SK-N-SH (cell line): ENCODE data around the gene IKZF2. TPM values are rescaled to one million over a fixed set of nuclear protein-coding genes. Genes with fewer than 3 reads are reported as not detected.

Experiments
- CTCF ChIA-PET: fragments of 300-600, 350-600 bp; formaldehyde crosslinking; extraction: SDS; loops from one replicate; lab custom pipeline; 2021; lab: Yijun Ruan, JAX
- POLR2A ChIA-PET: fragments of 350-600 bp; sonication (Branson Sonifier 250); formaldehyde crosslinking; extraction: SDS; loops from one replicate; lab custom pipeline; 2020; ENCODE audit warnings: antibody characterized with exemption, inconsistent platforms; lab: Yijun Ruan, JAX
- DNase-seq: peaks from one replicate; pipeline ENCODE4 v3.0.0; 2012
- H2AFZ ChIP-seq: fragments of 200-600 bp; sonication (generic); 2 replicates; pipeline ENCODE4 v1.8.1; 2016; ENCODE audit warnings: antibody characterized with exemption, mild to moderate bottlenecking, low read depth
- H3F3A ChIP-seq: fragments of 200-600 bp; sonication (generic); replicated peaks from 2 replicates; pipeline ENCODE3; 2016; ENCODE audit warnings: antibody characterized with exemption, mild to moderate bottlenecking; ENCODE audit not compliant: insufficient read depth
- H3K27ac ChIP-seq, 2 experiments: fragments of 200-500 bp in 1 of 2; fragments of 200-600 bp in 1 of 2; sonication (Bioruptor generic) in 1 of 2; sonication (generic), shearing (Covaris generic) in 1 of 2; 2 replicates each; pipeline versions ENCODE4 v1.5.1 to v1.6.1; 2014 to 2016; ENCODE audit warnings: low read depth in 2 of 2, inconsistent platforms in 1 of 2, low read length in 1 of 2, mild to moderate bottlenecking in 1 of 2, mixed read lengths in 1 of 2
- H3K27me3 ChIP-seq: fragments of 200-600 bp; sonication (generic), shearing (Covaris generic); 2 replicates; pipeline ENCODE4 v1.6.1; 2016; ENCODE audit warnings: mixed run types; ENCODE audit not compliant: insufficient read depth
- H3K36me3 ChIP-seq, 2 experiments: fragments of 200-500 bp in 1 of 2; fragments of 200-600 bp in 1 of 2; sonication (Bioruptor generic) in 1 of 2; sonication (generic) in 1 of 2; replicated peaks in 1 of 2; 2 replicates each; pipeline versions ENCODE3 to v1.5.1; 2014 to 2016; ENCODE audit warnings: low read length in 1 of 2, mild to moderate bottlenecking in 1 of 2; ENCODE audit not compliant: insufficient read depth in 2 of 2, control insufficient read depth in 1 of 2
- H3K4me1 ChIP-seq, 2 experiments: fragments of 200-500 bp in 1 of 2; fragments of 200-600 bp in 1 of 2; sonication (Bioruptor generic) in 1 of 2; sonication (generic), shearing (Covaris generic) in 1 of 2; 2 replicates each; pipeline versions ENCODE4 v1.5.1 to v1.6.1; 2014 to 2016; ENCODE audit warnings: low read depth in 1 of 2, low read length in 1 of 2, mixed run types in 1 of 2; ENCODE audit not compliant: insufficient read depth in 2 of 2, control insufficient read depth in 1 of 2
- H3K4me2 ChIP-seq: fragments of 200-600 bp; sonication (generic), shearing (Covaris generic); 2 replicates; pipeline ENCODE4 v1.6.1; 2017; ENCODE audit warnings: mixed run types
- H3K4me3 ChIP-seq, 2 experiments: fragments of 200-500 bp in 1 of 2; fragments of 200-600 bp in 1 of 2; sonication (Bioruptor generic) in 1 of 2; sonication (generic), shearing (Covaris generic) in 1 of 2; 2 replicates each; pipeline versions ENCODE4 v1.5.1 to v1.8.1; 2014 to 2016; ENCODE audit warnings: low read depth in 2 of 2, inconsistent platforms in 1 of 2, low read length in 1 of 2, mild to moderate bottlenecking in 1 of 2, mixed read lengths in 1 of 2, moderate library complexity in 1 of 2
- H3K79me2 ChIP-seq: fragments of 200-600 bp; sonication (generic); 2 replicates; pipeline ENCODE4 v1.8.1; 2017; ENCODE audit warnings: mild to moderate bottlenecking; ENCODE audit not compliant: insufficient read depth
- H3K9ac ChIP-seq: fragments of 200-600 bp; sonication (generic); 2 replicates; pipeline ENCODE4 v1.6.1; 2017; ENCODE audit warnings: mixed run types
- H3K9me2 ChIP-seq: fragments of 200-600 bp; sonication (generic); 2 replicates; pipeline ENCODE4 v1.6.1; 2017; ENCODE audit warnings: mixed run types
- H3K9me3 ChIP-seq: fragments of 200-600 bp; sonication (generic); 2 replicates; pipeline ENCODE4 v1.6.1; 2017; ENCODE audit warnings: mixed run types, mild to moderate bottlenecking, moderate library complexity
- H4K20me1 ChIP-seq: fragments of 200-600 bp; sonication (generic); 2 replicates; pipeline ENCODE4 v1.6.1; 2017; ENCODE audit warnings: mild to moderate bottlenecking, mixed run types; ENCODE audit not compliant: insufficient read depth
- CHD2 ChIP-seq: fragments of 150-350 bp; IDR thresholded peaks from 2 replicates; pipeline ENCODE4 v1.6.1; 2018; ENCODE audit warnings: low read length; ENCODE audit not compliant: partially characterized antibody
- ELF1 ChIP-seq: IDR thresholded peaks from 2 replicates; pipeline ENCODE4 v1.4.0; 2012
- EP300 ChIP-seq, 2 experiments: IDR thresholded peaks; 2 replicates each; pipeline versions ENCODE4 v1.4.0 to v1.6.1; 2012; ENCODE audit warnings: borderline replicate concordance in 1 of 2, low read depth in 1 of 2, low read length in 1 of 2
- EZH2phosphoT487 ChIP-seq: fragments of 200-600 bp; sonication (generic); IDR thresholded peaks from 2 replicates; pipeline ENCODE4 v1.6.1; 2017; ENCODE audit warnings: low read depth, mixed run types, mild to moderate bottlenecking, antibody characterized with exemption, moderate library complexity, borderline replicate concordance
- FOXJ3 ChIP-seq: sonication (generic); formaldehyde crosslinking; IDR thresholded peaks from 2 replicates; pipeline ENCODE4 v1.5.1; 2020; ENCODE audit warnings: mild to moderate bottlenecking, missing genetic modification reagents
- GATA2 ChIP-seq: sonication (generic); formaldehyde crosslinking; IDR thresholded peaks from 2 replicates; pipeline ENCODE4 v1.5.0; 2020; ENCODE audit warnings: mild to moderate bottlenecking, missing genetic modification reagents
- MEF2A ChIP-seq: IDR thresholded peaks from 2 replicates; pipeline ENCODE4 v1.4.0; 2012; ENCODE audit warnings: low read depth, borderline replicate concordance
- POLR2AphosphoS5 ChIP-seq: IDR thresholded peaks from 2 replicates; pipeline ENCODE4 v1.6.1; 2012; ENCODE audit warnings: low read depth, low read length
- RAD21 ChIP-seq: IDR thresholded peaks from 2 replicates; pipeline ENCODE4 v1.6.1; 2012; ENCODE audit warnings: mild to moderate bottlenecking, low read length
- RCOR1 ChIP-seq: fragments of 150-350 bp; IDR thresholded peaks from 2 replicates; pipeline ENCODE4 v1.6.1; 2017; ENCODE audit warnings: antibody characterized with exemption, low read length
- RFX5 ChIP-seq: IDR thresholded peaks from 2 replicates; pipeline ENCODE4 v1.6.1; 2012; ENCODE audit warnings: mild to moderate bottlenecking, improper control_type of control experiment, low read length
- TAF1 ChIP-seq: IDR thresholded peaks from 2 replicates; pipeline ENCODE4 v1.6.1; 2012; ENCODE audit warnings: low read depth, mild to moderate bottlenecking, low read length, moderate library complexity, borderline replicate concordance
- TCF12 ChIP-seq: IDR thresholded peaks from 2 replicates; pipeline ENCODE4 v1.4.0; 2012
- USF2 ChIP-seq: fragments of 150-350 bp; IDR thresholded peaks from 2 replicates; pipeline ENCODE4 v1.6.1; 2017; ENCODE audit warnings: antibody characterized with exemption, low read length, low read depth, borderline replicate concordance
- YY1 ChIP-seq: IDR thresholded peaks from 2 replicates; pipeline ENCODE4 v1.4.0; 2012; ENCODE audit warnings: low read depth, mild to moderate bottlenecking
- ZBTB33 ChIP-seq: IDR thresholded peaks from 2 replicates; pipeline ENCODE4 v1.4.0; 2012; ENCODE audit warnings: low read depth, borderline replicate concordance
- WGBS: methylation state at CpG from one replicate; pipeline ENCODE4 v1.1.6; 2017; ENCODE audit warnings: low lambda C conversion rate; 5-methylcytosine and 5-hydroxymethylcytosine counted together
- polyA plus RNA-seq, 3 experiments: library from polyadenylated mRNA; depleted of rRNA; stranded (reverse); fragments of >200 nt; gene quantifications; 2 replicates each; pipeline ENCODE4 v1.2.3, GENCODE V29; 2012
- TF ChIP-seq, protein P1 (sequence below): IDR thresholded peaks from 2 replicates; pipeline ENCODE4 v1.6.1; 2012; ENCODE audit warnings: mild to moderate bottlenecking, low read depth, low read length, moderate library complexity

IKZF2 gene
- polyA plus RNA-seq, 1 of the 3 experiments (the other 2 are of a cell fraction), result 1.3 TPM

DNA sequence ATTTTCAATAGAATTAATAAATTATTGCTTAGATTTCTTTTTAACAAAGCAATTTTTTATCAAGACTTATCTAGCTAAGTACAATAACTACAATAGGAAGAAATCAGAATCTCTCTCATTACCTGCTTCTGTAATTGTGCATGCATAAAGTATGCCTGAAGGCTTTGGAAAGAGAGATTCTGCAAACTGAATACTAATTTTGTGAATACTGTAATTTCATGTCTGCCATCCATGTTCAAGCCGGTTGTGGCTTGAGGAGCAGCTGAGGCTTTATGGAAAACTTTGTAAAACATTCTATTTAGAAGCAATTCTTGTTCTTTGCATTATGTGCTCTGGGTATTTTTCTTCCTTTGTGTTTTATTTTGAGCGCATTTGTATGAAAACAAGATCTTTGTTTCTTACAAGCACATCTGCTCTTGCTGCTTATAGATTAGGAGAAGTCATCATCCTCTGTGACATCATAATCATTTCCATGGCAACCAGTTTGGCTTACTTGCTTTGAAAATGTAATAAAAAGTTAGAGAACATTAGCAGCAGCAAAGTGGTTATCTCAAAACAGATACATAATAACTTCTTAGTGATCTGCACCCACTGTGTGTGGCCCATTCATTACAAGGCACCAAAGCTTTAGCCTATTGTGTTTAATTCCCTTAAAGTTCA is 16.0 kb upstream of the IKZF2 start:
- ChIA-PET CTCF (interaction anchor here (1.0 kb wide), 1 partner anchor 10 kb away, joined by 3 read pairs; no protein-coding TSS in a partner anchor), POLR2A (no interaction called here)
- no peaks in the 10 kb centered on the region for H3K9me2 ChIP-seq
- TF ChIP-seq RFX5 (no peak), CHD2 (no peak), POLR2AphosphoS5 (no peak), ZBTB33 (no peak)
- H3K4me3 ChIP-seq, result no peak overlapping the region
- no peak overlapping the region for H3K9ac ChIP-seq
- H2AFZ ChIP-seq, result no peak overlapping the region; the same call in 1 of the 2 replicates
- H4K20me1 ChIP-seq, result no peaks in the 10 kb centered on the region
- no peaks in the 10 kb centered on the region for H3F3A ChIP-seq
- WGBS, result 93% methylated on average over 2 of the region's 2 CpGs
- no peaks in the 10 kb centered on the region; a peak in 1 of 4 replicates for H3K4me1 ChIP-seq
- no peaks in the 10 kb centered on the region for H3K9me3 ChIP-seq
- no peak overlapping the region for H3K27ac ChIP-seq
- no peak for DNase-seq
- H3K79me2 ChIP-seq, result no peaks in the 10 kb centered on the region
- no peaks in the 10 kb centered on the region for H3K36me3 ChIP-seq
- H3K27me3 ChIP-seq, result no peaks in the 10 kb centered on the region
- H3K4me2 ChIP-seq, result no peak overlapping the region

DNA sequence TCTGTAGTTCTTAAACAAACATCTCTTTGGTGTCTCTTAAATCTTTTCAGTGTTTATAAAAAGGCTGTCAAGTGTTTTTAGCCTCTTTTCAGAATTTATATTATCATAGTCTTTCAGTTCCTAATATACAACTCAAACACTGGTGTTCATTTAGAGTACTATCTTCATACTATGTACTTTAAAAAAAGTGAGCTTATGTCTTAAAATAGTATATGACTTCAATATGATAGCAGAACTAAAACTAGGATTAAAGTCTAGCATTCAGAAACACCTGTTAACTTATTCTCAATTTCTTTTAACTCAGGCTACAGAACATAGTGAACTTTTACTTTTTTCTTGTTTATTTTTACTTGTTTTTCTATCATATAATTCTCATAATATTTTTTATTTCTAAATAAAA is 14.7 kb upstream of the IKZF2 start:
- H3K4me1 ChIP-seq, result peaks cover 0 to 10% of the 10 kb centered on the region in 2 experiments; a peak in 1 of 4 replicates
- no peak overlapping the region for H2AFZ ChIP-seq
- H4K20me1 ChIP-seq, result no peaks in the 10 kb centered on the region
- H3K9me2 ChIP-seq, result no peaks in the 10 kb centered on the region
- no peak overlapping the region for H3K27ac ChIP-seq
- H3K36me3 ChIP-seq, result no peaks in the 10 kb centered on the region
- TF ChIP-seq ZBTB33 (no peak), TCF12 (no peak), YY1 (no peak), MEF2A (no peak), ELF1 (no peak), EZH2phosphoT487 (no peak), RFX5 (no peak), RCOR1 (no peak), CHD2 (no peak), FOXJ3 (CRISPR knock-in tag) (no peak), TAF1 (no peak), EP300 (IDR thresholded peaks at IDR 0.05; ENCODE audit: borderline replicate concordance in 1 of 2, low read depth in 1 of 2, low read length in 1 of 2) (no peak), RAD21 (no peak), GATA2 (CRISPR knock-in tag) (no peak), USF2 (no peak)
- TF ChIP-seq, protein P1, sequence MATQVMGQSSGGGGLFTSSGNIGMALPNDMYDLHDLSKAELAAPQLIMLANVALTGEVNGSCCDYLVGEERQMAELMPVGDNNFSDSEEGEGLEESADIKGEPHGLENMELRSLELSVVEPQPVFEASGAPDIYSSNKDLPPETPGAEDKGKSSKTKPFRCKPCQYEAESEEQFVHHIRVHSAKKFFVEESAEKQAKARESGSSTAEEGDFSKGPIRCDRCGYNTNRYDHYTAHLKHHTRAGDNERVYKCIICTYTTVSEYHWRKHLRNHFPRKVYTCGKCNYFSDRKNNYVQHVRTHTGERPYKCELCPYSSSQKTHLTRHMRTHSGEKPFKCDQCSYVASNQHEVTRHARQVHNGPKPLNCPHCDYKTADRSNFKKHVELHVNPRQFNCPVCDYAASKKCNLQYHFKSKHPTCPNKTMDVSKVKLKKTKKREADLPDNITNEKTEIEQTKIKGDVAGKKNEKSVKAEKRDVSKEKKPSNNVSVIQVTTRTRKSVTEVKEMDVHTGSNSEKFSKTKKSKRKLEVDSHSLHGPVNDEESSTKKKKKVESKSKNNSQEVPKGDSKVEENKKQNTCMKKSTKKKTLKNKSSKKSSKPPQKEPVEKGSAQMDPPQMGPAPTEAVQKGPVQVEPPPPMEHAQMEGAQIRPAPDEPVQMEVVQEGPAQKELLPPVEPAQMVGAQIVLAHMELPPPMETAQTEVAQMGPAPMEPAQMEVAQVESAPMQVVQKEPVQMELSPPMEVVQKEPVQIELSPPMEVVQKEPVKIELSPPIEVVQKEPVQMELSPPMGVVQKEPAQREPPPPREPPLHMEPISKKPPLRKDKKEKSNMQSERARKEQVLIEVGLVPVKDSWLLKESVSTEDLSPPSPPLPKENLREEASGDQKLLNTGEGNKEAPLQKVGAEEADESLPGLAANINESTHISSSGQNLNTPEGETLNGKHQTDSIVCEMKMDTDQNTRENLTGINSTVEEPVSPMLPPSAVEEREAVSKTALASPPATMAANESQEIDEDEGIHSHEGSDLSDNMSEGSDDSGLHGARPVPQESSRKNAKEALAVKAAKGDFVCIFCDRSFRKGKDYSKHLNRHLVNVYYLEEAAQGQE, result no peak
- H3K27me3 ChIP-seq, result no peaks in the 10 kb centered on the region
- no peak for DNase-seq
- no peaks in the 10 kb centered on the region for H3K9me3 ChIP-seq
- H3K9ac ChIP-seq, result no peak overlapping the region
- no peak overlapping the region for H3K4me2 ChIP-seq
- H3K4me3 ChIP-seq, result no peak overlapping the region
- H3K79me2 ChIP-seq, result no peaks in the 10 kb centered on the region
- POLR2A ChIA-PET, result no interaction called here
- CTCF ChIA-PET, result no interaction called here
- peaks cover 4% of the 10 kb centered on the region for H3F3A ChIP-seq
